Heart left ventricle (tissue), 13 donors: ENCODE results near the gene FCER1G.

Source experiments
- CTCF ChIP-seq, 12 donors: fragments of 200-600 bp; sonication (generic) in 4 of 12; IDR thresholded peaks; one replicate each; pipeline versions ENCODE4 v1.5.0 to v1.8.0; 2018 to 2022; ENCODE audit warnings: antibody characterized with exemption in 12 of 12, mild to moderate bottlenecking in 5 of 12
- POLR2A ChIP-seq, 2 donors: fragments of 450-650 bp; IDR thresholded peaks; one replicate each; pipeline ENCODE4 v1.6.1; 2017; ENCODE audit warnings: antibody characterized with exemption in 2 of 2, mild to moderate bottlenecking in 2 of 2, moderate library complexity in 2 of 2
- donor health status: ischemic (EF 13 %, LVEDD 7.1; RV severe dilation, severe dysfunction).
- donor health status: DM: no; HTN: yes; CAD: no.
- donor health status: DM: no; HTN: no; CAD: no.
- donor health status: ischemic (EF 25% LVEDD 6.9; RV normal size, moderate dysfunction).
- donor health status: ischemic (EF 25% LVEDD 5.7; RV mildly dilated, moderate dysfunction).
- donor health status: ischemic (EF 35%, LVEDD 5.7; RV mildly dilated, moderate dysfunction).
- donor health status: nonischemic (EF 11% LVEDD 7.7; RV severe dilation, severe dysfunction).
- donor health status: DM: yes; HTN: yes; CAD: no.
- donor health status: PGD.
- donor health status: ischemic (EF 29% LVEDD 5.4; RV normal size, mild dysfunction).
- donor health status: nonischemic (EF 23%, LVEDD 6.1; RV moderate dilation, normal function).

GRCh38 chr1:161227196-161227871 lies 12.2 kb downstream of the FCER1G start:
- TF ChIP-seq CTCF (IDR thresholded peaks at IDR 0.05) (peak in 11 of 12 donors; percentile 85 to 97 (median 93)), POLR2A (IDR thresholded peaks at IDR 0.05) (no peak)
